Epithelial cell of esophagus (primary cell): ENCODE results near the gene RIIAD1.
"Not testable (repeated sequence)": the region's sequence is repeated elsewhere in the genome, so short reads cannot be mapped to it uniquely, and the experiment has no call there.

Experiments
- DNase-seq: peaks from one replicate; pipeline ENCODE4 v3.0.0; 2010; ENCODE audit warnings: low read depth
- H3K4me3 ChIP-seq: 2 replicates; pipeline ENCODE4 v1.5.1; 2011; ENCODE audit warnings: mild to moderate bottlenecking, low read length, control low read depth
- TF ChIP-seq, protein P1 (sequence below): IDR thresholded peaks from 2 replicates; pipeline ENCODE4 v1.5.1; 2011; ENCODE audit warnings: low read depth, mild to moderate bottlenecking, low read length, control low read depth, inconsistent platforms; ENCODE audit not compliant: insufficient read depth; ENCODE audit errors: missing control alignments

The RIIAD1 gene

GRCh38 chr1:151720974-151721787 is at the start of gene RIIAD1:
RIIAD1 (plus strand) TSS chr1:151721522; CDS start chr1:151721537, 15 bp downstream.
- H3K4me3 ChIP-seq, result no peak within 1 kb of the TSS
- TF ChIP-seq, protein P1, sequence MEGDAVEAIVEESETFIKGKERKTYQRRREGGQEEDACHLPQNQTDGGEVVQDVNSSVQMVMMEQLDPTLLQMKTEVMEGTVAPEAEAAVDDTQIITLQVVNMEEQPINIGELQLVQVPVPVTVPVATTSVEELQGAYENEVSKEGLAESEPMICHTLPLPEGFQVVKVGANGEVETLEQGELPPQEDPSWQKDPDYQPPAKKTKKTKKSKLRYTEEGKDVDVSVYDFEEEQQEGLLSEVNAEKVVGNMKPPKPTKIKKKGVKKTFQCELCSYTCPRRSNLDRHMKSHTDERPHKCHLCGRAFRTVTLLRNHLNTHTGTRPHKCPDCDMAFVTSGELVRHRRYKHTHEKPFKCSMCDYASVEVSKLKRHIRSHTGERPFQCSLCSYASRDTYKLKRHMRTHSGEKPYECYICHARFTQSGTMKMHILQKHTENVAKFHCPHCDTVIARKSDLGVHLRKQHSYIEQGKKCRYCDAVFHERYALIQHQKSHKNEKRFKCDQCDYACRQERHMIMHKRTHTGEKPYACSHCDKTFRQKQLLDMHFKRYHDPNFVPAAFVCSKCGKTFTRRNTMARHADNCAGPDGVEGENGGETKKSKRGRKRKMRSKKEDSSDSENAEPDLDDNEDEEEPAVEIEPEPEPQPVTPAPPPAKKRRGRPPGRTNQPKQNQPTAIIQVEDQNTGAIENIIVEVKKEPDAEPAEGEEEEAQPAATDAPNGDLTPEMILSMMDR, result no peak
- DNase-seq, result peak; percentile 12

GRCh38 chr1:151673407-151673806 is 47.9 kb upstream of the RIIAD1 start:
- no peak for DNase-seq
- no peak overlapping the region for H3K4me3 ChIP-seq
- TF ChIP-seq, protein P1, result no peak

- DNase-seq, result peak; percentile 55
- TF ChIP-seq, protein P1, result no peak
- H3K4me3 ChIP-seq, result no peak overlapping the region
Measured at GRCh38 chr1:151680391-151680790, 40.9 kb upstream of the RIIAD1 start.

- no peak overlapping the region for H3K4me3 ChIP-seq
- DNase-seq, result peak; percentile 86
- TF ChIP-seq, protein P1, result no peak
Measured at GRCh38 chr1:151680826-151681225, 40.5 kb upstream of the RIIAD1 start.

DNA sequence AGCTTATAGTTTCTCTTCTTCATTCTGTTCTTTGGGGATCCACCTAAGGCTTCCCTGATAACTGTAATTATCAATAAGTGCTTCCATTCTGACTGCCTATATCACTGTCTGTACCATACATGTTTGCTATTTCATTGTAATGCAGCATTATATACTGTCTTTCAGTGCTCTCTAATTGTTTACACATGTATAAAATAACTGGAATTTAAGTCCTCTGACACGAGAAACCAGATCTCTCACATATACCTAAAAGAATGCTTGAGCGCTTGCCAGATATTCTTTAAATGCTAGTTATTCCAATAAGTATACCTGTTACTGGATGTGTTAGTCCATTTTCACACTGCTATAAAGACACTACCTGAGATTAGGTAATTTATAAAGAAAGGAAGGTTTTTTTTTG is 39.4 kb upstream of the RIIAD1 start:
- no peak for DNase-seq
- TF ChIP-seq, protein P1, result no peak
- no peak overlapping the region for H3K4me3 ChIP-seq

DNA sequence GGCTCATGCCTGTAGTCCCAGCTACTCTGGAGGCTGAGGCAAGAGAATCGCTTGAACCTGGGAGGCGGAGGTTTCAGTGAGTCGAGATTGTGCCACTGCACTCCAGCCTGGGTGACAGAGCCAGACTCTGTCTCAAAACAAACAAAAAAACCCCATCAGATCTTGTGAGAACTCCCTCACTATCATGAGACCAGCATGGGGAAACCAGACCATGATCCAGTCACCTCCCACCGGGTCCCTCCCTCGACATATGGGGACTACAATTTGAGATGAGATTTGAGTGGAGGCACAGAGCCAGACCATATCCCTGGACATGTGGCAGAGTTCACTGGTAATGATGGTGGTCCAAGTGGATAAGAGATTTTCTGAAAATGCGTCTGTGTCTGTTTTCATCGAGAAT is 38.4 kb upstream of the RIIAD1 start:
- not testable (repeated sequence) for DNase-seq, H3K4me3 ChIP-seq

DNA sequence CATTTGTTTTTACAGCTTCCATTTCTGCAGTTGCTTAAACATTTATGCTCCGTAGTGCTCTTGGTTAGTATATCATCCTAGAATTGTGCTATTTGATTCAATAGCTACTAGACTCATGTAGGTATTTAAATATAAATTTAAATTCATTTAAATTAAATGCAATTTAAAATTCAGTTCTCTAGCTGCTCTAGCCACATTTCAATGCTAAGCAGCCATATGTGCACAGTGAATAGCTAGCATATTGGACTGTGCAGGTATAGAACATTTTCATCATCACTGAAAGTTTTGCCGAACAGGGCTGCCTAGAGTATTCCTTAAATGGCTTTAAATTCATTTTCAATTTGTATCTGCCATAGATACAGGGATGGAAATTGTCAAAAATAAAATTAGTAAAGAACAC is 37.2 kb upstream of the RIIAD1 start:
- TF ChIP-seq, protein P1, result no peak
- no peak overlapping the region for H3K4me3 ChIP-seq
- DNase-seq, result no peak
